GM19328 (cell line): ENCODE results near the gene TXLNG.
A peak's percentile ranks its signal among the peaks of the same experiment; 100 is the strongest.
"Not testable (repeated sequence)": the region's sequence is repeated elsewhere in the genome, so short reads cannot be mapped to it uniquely, and the experiment has no call there.

Source experiments
- ATAC-seq: cut with Tn5 transposase; IDR thresholded peaks from one replicate; pipeline ENCODE4 v1.9.1; 2021; ENCODE audit warnings: mild to moderate bottlenecking, moderate library complexity; ENCODE audit not compliant: unreplicated experiment

TXLNG gene

GRCh38 chrX:16786139-16786790, at the start of gene TXLNG:
Gene TXLNG, plus strand, starts transcription at chrX:16786466. Its CDS starts 22 bp downstream, at chrX:16786488.
- peak; percentile 98 for ATAC-seq

- ATAC-seq = no peak
These were observed 49.2 kb upstream of the TXLNG start for GRCh38 chrX:16737024-16737423.

- ATAC-seq = no peak
These were observed 46.7 kb upstream of the TXLNG start for GRCh38 chrX:16739574-16739973.

- no peak for ATAC-seq
These were observed 42.5 kb upstream of the TXLNG start for GRCh38 chrX:16743604-16744325.

GRCh38 chrX:16745102-16745501, 41.2 kb upstream of the TXLNG start:
- no peak for ATAC-seq

GRCh38 chrX:16745659-16746058, 40.6 kb upstream of the TXLNG start:
- no peak for ATAC-seq

GRCh38 chrX:16748425-16748824, 37.8 kb upstream of the TXLNG start:
- no peak for ATAC-seq

- ATAC-seq = no peak
These were observed 36.1 kb upstream of the TXLNG start for GRCh38 chrX:16750136-16750535.

GRCh38 chrX:16754019-16754418, 32.2 kb upstream of the TXLNG start:
- ATAC-seq = no peak

GRCh38 chrX:16756724-16757123, 29.5 kb upstream of the TXLNG start:
- no peak for ATAC-seq

GRCh38 chrX:16761500-16761899, 24.8 kb upstream of the TXLNG start:
- ATAC-seq = not testable (repeated sequence)

GRCh38 chrX:16762579-16762978, 23.7 kb upstream of the TXLNG start:
- no peak for ATAC-seq

- ATAC-seq = no peak
These were observed 20.7 kb upstream of the TXLNG start for GRCh38 chrX:16765594-16765993.

GRCh38 chrX:16770970-16771482, 15.2 kb upstream of the TXLNG start:
- no peak for ATAC-seq

- ATAC-seq = no peak
These were observed 14.5 kb upstream of the TXLNG start for GRCh38 chrX:16771483-16772398.

- no peak for ATAC-seq
These were observed 13.8 kb upstream of the TXLNG start for GRCh38 chrX:16772460-16772859.

GRCh38 chrX:16774746-16775145, 11.5 kb upstream of the TXLNG start:
- ATAC-seq = no peak

- ATAC-seq = no peak
These were observed 7.7 kb upstream of the TXLNG start for GRCh38 chrX:16778545-16778944.

- no peak for ATAC-seq
These were observed 7.3 kb upstream of the TXLNG start for GRCh38 chrX:16778993-16779392.

GRCh38 chrX:16779815-16780214, 6.5 kb upstream of the TXLNG start:
- not testable (repeated sequence) for ATAC-seq

- no peak for ATAC-seq
These were observed 2.8 kb upstream of the TXLNG start for GRCh38 chrX:16783452-16783851.
